NCI-H2196 (cell line): ENCODE results near the gene KMT5C.

Experiments
- DNase-seq: peaks from one replicate; lab custom pipeline; 2025; ENCODE audit not compliant: unreplicated experiment; lab: John Stamatoyannopoulos, UW

KMT5C gene

DNA sequence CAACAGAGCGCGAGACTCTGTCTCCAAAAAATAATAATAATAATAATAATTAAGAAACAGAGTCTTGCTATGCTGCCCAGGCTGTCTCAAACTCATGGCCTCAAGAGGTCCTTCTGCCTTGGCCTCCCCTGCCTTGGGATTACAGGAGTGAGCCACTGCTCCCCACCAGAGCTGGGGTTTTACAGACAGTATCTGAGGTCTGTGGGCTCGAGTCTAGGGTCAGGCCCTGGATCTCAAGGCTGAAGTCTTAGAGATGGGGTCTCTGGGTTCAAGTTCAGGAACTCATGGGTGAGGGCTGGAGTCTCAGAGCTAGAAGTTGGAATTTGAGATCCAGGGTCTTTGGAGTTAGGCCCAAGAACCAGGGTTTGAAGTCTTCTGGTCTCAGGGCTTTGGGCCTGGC, 27.1 kb downstream of the KMT5C start:
- DNase-seq: no peak

DNA sequence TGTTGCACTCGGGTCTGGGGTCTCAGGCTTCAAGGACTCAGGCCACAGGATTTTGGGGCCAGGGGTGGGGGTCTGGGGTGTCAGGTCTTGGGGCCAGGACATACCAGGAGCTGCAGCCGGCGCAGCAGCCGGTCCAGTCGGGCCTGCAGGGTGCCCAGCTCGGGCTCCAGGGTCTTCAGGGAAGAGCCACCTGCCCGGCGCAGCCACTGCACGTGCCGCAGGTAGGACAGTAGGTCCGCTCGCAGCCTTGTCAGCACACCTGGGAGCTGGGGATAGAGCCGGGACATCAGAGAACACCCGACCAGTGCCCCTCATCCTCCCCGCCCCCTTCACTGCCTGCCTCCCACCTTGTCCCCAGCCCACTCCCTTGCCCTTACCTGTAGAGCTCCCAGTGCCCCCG, 28.4 kb downstream of the KMT5C start:
- DNase-seq: no peak

GRCh38 chr19:55368701-55369563, 29.3 kb downstream of the KMT5C start:
- DNase-seq: no peak

DNA sequence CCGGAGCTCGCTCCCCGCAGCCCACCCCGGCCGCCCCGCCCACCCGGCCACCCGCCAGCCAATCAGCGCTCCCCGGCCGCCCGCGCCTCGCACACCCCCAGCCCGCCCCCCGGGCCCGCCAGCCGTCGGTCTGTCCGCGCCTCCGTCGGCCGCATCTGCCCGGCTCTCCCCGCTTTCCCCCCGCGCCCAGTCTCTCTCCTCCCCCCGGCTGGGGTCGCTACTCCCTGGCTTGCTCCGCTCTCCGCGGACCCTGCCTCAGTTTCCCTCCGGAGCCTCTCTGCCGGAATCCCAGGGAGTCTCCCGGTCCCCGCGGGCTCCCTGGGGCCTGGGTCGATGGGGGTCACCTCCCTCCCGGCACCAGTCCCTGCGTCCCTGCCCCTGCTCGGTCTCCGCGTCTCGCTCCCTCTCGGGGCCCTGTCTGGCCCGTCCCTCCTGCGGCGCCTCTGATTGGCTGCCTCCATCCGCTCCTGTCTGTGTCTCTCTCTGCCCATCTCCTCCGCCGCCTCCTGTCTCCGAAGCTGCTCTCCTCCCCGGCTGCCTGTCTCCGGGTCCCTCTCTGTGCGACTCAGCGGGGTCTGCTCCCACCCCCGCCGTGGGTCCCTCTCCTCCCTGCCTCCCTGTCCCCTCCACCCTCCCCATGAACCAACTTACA, 30.1 kb downstream of the KMT5C start:
- peak; percentile 36 for DNase-seq

GRCh38 chr19:55370305-55370988, 30.8 kb downstream of the KMT5C start, which contains the start of gene IL11:
TSS of gene IL11 (minus strand) at chr19:55370463. CDS start at chr19:55370310, 153 bp downstream.
- no peak for DNase-seq

- no peak for DNase-seq
Observed at GRCh38 chr19:55372316-55373081, 32.8 kb downstream of the KMT5C start.

DNA sequence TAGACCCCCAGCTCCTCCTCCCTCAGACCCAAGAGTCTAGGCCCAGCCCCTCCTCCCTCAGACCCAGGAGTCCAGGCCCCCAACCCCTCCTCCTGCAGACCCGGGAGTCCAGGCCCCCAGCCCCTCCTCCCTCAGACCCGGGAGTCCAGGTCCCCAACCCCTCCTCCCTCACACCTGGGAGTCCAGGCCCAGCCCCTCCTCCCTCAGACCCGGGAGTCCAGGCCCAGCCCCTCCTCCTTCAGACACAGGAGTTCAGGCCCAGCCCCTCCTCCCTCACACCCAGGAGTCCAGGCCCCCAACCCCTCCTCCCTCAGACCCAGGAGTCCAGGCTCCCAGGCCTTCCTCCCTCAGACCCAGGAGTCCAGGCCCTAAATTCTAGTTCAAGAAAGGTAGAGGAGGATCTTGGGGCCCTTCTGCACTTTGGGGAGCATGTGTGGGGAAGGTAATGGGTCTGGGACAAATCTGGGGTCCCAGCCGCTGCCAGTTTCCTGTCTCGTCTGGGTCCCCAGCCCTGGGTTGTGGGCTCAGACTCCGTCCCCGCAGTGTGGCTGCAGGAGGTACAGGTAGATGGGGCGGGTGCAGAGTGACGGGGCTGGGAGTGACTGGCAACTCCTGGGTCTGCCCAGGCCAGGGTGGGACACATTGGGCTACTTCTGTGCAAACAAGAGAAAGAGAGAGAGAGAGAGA, 33.8 kb downstream of the KMT5C start:
- no peak for DNase-seq

DNA sequence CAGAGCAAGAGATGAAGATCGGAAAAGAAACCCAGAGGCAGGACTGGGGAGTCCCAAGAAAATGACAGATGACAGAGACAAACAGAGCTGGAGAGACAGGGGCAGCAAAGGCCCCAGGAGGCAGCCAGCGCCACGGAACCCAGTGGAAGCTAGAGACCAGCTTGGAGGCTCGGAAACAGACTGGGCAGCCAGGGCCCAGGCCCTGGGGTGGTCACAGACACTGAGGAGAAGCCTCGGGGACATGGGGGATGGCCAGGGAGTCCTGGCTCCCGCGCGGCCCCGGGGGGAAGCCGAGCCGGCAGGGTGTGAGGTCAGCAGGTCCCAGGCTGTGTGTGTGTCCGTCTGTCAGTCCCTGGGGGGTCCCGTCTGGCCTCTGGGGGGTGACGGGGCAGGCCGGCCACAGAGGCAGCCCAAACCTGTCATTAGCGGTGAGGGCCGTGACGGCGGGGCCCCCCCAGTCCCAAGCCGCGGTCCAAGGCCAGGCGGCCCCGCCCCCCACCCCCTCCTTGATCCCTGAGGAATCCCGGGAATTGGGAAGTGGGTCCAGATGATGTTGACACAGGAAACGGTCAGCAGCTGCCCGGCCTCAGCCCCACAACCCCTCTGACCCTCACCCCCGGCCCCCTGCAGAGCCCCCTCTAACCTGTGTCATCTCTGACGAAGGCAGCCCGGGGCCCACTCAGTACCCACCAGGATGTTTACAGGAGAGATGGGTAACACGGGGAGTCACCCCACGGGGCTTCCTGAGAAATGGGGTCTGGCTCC, 34.5 kb downstream of the KMT5C start:
- DNase-seq: no peak

- DNase-seq: no peak
Observed at GRCh38 chr19:55376241-55376933, 36.7 kb downstream of the KMT5C start, which contains the start of gene TMEM190. TSS of gene TMEM190 (plus strand) at chr19:55376826. CDS start at chr19:55376854, 28 bp downstream.

DNA sequence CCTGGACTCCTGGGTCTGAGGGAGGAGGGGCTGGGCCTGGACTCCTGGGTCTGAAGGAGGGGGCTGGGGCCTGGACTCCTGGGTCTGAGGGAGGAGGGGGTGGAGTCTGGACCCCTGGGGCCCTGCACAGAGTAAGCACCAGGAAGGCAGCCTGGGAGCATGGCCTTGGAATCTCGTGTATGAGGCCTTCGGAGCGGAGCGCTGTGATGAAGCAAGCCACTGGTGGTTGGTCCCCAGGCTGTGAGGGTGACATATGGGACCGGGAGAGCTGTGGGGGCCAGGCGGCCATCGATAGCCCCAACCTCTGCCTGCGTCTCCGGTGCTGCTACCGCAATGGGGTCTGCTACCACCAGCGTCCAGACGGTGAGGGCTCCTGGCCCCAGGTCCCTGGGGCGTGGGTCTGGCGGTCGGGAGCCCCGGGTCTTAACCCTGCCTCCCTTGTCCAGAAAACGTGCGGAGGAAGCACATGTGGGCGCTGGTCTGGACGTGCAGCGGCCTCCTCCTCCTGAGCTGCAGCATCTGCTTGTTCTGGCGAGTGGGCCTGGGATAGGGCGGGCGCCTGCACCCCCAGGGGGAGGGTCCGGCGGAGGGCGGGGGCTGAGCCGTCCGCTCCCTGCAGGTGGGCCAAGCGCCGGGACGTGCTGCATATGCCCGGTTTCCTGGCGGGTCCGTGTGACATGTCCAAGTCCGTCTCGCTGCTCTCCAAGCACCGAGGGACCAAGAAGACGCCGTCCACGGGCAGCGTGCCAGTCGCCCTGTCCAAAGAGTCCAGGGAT, 37.9 kb downstream of the KMT5C start:
- DNase-seq: no peak

- no peak for DNase-seq
Observed at GRCh38 chr19:55379174-55379573, 39.5 kb downstream of the KMT5C start.

DNA sequence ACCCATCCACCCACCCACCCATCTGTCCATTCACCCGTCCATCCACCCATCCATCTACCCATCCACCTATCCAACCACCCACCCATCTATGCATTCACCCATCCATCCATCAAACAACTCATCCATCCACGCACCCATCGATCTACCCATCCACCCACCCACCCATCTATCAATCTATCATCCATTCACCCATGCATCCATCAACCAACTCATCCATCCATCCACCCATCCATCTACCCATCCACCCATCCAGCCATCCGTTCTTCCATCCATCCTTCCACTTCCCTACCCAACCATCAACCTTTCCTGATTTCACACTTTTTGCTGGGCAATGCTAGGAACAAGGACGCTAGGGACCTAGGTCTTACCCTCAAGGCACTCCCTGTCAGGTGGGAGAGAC, 42.3 kb downstream of the KMT5C start:
- no peak for DNase-seq

GRCh38 chr19:55382522-55383054, 42.9 kb downstream of the KMT5C start:
- no peak for DNase-seq

- DNase-seq: peak; percentile 69
Observed at GRCh38 chr19:55383279-55384130, 43.8 kb downstream of the KMT5C start.

GRCh38 chr19:55384131-55384919, 44.6 kb downstream of the KMT5C start, which contains the start of gene TMEM238:
TSS of gene TMEM238 (minus strand) at chr19:55384292. CDS start at chr19:55384259, 33 bp downstream.
- DNase-seq: peak; percentile 61
